ENCODE measurements around the gene FADS3.

FADS3 gene

DNA sequence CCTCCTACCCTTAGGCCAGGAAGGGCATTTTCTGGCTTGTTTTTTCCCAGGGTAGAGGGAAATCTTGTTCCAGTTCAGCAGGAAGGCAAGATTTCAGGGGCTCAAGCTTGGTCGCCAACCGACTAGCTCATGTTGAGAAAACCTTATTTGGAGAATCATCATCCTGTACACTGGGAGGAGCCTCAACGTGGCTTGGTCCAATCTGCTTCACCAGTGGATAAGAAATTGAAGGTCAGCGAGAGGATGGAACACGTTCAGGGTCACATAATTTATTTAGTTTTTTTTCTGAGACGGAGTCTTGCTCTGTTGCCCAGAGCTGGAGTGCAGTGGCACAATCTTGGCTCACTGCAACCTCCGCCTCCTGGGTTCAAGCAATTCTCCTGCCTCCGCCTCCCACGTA is 42.7 kb downstream of the FADS3 start:
- TF ChIP-seq, protein P1, sequence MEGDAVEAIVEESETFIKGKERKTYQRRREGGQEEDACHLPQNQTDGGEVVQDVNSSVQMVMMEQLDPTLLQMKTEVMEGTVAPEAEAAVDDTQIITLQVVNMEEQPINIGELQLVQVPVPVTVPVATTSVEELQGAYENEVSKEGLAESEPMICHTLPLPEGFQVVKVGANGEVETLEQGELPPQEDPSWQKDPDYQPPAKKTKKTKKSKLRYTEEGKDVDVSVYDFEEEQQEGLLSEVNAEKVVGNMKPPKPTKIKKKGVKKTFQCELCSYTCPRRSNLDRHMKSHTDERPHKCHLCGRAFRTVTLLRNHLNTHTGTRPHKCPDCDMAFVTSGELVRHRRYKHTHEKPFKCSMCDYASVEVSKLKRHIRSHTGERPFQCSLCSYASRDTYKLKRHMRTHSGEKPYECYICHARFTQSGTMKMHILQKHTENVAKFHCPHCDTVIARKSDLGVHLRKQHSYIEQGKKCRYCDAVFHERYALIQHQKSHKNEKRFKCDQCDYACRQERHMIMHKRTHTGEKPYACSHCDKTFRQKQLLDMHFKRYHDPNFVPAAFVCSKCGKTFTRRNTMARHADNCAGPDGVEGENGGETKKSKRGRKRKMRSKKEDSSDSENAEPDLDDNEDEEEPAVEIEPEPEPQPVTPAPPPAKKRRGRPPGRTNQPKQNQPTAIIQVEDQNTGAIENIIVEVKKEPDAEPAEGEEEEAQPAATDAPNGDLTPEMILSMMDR (IDR thresholded peaks at IDR 0.05) = no peak

DNA sequence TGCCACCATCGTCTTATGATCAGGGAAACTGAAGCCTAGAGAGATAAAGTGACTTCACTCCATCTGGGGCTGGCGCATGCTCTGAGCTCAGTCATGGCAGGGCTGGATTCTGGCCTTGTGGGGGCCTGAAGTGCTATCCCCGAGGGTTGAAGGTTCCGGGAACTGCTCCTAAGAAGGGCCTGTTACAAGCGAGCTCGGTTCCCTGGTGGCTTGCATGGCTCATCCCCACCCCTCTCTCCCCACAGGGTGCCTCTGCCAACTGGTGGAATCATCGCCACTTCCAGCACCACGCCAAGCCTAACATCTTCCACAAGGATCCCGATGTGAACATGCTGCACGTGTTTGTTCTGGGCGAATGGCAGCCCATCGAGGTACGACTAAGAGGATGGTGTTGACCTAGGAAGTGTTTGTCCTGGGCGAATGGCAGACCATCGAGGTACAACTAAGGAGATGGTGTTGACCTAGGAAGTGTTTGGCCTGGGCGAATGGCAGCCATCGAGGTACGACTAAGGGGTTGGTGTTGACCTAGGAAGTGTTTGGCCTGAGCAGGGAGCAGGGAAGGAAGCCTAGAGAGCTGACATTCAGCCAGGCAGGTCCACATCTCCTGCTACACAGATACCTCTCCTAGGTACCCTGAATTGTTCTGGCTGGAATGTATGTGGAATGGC is 43.3 kb downstream of the FADS3 start:
- TF ChIP-seq, protein P1 (IDR thresholded peaks at IDR 0.05) = no peak

DNA sequence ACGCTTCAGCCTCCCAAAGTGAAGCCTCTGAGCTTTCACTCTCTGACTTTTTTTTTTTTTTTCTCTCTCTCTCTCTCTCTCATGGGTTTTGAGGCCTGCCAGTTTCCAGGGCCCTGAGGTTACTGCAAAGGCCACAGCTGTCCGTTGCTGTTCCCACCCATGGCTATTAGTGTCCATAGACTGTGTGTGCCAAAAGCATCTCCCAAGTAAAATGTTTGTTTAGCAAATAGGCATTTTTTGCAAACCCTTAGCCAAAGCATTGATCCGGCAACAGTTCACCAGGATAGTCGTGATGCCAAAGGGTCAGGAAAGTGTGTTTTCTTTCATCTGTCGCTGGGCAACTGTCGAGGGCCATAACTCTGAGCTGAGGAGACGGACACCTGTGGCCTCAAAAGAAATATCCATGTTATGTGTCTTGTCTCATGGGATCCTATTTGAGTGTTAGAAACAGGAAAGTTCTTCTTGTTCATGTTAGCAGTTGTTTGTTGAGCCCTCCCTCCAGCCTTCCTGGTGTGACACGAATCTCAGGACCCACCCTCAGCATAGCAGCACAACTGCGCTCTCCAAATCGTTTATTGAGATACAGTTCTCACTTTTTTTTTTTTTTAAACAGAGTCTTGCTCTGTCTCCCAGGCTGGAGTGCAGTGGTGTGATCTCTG is 44.9 kb downstream of the FADS3 start:
- TF ChIP-seq, protein P1 (IDR thresholded peaks at IDR 0.05) = no peak

DNA sequence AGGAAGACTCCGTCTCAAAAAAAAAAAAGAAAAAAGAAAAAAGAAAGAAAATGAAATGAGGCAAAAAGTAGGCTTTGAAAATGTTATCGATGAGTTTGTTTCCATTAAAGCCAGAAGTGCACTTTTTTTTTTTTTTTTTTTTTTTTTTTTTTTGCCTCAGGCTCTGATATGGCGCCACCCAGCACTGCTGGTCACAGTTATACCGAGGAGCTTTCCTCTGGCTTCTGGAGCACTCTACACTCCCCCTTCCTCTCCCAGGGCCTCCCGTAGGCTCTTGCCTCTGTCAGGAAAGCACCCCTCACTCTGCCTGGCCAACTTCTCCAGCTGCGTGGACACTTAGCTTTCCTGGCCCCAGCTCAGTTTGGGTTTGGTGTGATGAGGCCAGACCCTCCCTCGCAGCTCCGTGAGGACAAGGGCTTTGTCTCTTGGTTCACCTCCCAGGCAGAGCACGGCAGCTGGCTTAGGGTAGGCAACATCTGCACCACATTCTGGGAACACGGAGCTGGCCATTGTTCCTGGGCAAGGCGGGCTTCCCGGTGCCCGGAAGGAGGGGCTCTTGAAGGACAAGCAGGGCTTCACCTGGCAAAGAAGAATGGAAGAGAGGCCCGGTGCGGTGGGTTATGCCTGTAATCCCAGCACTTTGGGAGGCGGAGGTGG is 46.3 kb downstream of the FADS3 start:
- TF ChIP-seq, protein P1 (IDR thresholded peaks at IDR 0.05) = no peak

DNA sequence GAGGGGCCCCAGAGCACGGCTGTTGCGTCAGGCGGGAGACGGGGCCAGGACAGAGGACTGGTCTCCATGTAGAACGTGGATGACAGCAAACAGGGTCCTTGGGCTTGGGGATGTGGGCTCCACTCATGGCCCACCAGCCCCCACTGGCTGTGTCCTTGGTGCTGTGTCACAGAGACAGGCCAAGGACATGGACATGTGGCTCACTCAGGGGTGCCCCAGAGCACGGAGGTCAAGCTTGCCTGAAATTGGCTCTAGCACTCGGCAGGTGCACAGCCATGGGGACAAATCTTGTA is 48.9 kb downstream of the FADS3 start:
- TF ChIP-seq, protein P1 (IDR thresholded peaks at IDR 0.05) = no peak

DNA sequence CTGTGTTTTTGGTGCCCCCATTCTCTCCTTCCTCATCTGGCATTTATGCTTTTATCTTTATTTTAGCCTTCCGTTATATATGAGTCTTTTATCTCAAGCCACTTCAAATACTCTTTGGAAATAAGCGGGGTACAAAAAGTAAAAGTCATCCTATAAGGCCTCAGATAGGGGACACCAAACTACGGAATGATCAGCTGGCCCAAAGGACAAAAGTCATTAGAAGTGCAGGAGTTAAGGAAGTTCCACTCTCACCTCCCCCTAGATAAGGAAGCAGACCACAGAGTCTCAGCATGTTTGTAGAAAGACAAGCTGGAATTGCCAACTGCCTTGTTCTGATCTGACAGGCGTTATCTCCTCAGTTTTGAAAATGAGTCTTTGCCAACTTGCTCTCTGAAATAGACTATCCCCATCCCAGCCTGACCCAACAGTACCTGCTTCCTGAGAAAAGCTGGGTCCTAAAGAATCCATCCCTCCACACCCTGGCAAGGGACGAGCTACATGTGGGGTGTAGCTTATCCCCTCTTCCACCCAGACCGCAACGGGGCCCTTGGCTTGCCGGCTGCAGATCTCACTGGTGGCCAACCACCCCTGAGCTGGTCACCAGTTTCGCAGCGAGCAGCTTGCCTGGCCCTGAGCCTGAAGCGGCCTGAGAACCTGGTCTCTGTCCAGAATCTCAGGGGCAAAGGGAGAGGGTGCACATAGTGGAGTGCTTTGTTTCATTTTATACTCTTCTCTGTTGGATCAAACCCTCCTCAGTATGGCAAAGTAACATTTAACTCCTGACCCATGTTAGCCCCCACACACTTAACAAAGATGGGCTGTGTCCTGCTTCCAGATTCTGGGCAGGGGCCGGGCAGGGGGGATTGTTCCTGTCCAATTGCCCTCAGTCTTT is 49.5 kb downstream of the FADS3 start:
- TF ChIP-seq, protein P1 (IDR thresholded peaks at IDR 0.05) = no peak

DNA sequence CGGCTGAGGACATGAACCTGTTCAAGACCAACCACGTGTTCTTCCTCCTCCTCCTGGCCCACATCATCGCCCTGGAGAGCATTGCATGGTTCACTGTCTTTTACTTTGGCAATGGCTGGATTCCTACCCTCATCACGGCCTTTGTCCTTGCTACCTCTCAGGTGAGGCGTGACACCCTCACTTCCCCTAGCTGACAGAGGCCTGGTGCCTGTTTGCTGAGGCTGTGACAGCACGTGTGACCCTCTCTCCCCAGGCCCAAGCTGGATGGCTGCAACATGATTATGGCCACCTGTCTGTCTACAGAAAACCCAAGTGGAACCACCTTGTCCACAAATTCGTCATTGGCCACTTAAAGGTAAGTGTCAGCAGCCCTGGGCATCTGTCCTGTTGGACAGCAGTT is 51.0 kb downstream of the FADS3 start:
- TF ChIP-seq, protein P1 (IDR thresholded peaks at IDR 0.05) = no peak
